Stimulated activated CD4-positive, alpha-beta T cell treated with anti-CD3 and anti-CD28 coated beads, Interleukin-15, amount 100 ng/mL, for 48 hours (primary cell): ENCODE measurements around the gene KCNMA1.

Experiments
- DNase-seq, 2 donors: peaks; one replicate each; pipeline ENCODE4 v3.0.0-alpha.2; 2020; ENCODE audit warnings: low read depth in 2 of 2

The KCNMA1 gene

GRCh38 chr10:76868098-76868977 is 769.3 kb downstream of the KCNMA1 start:
- no peak for DNase-seq

- DNase-seq = no peak
Observed at GRCh38 chr10:76866841-76867586, 770.6 kb downstream of the KCNMA1 start.

GRCh38 chr10:76864922-76865321 is 772.7 kb downstream of the KCNMA1 start:
- no peak for DNase-seq

- no peak for DNase-seq
Observed at GRCh38 chr10:76858721-76859120, 778.9 kb downstream of the KCNMA1 start.

- DNase-seq = no peak
Observed at GRCh38 chr10:76840802-76841201, 796.8 kb downstream of the KCNMA1 start.

- DNase-seq = no peak
Observed at GRCh38 chr10:76839276-76839675, 798.3 kb downstream of the KCNMA1 start.

GRCh38 chr10:76830218-76830617 is 807.4 kb downstream of the KCNMA1 start:
- no peak for DNase-seq

GRCh38 chr10:76829724-76830123 is 807.9 kb downstream of the KCNMA1 start:
- DNase-seq = no peak
